ENCODE measurements around the gene GPC5. TPM values are rescaled to one million over a fixed set of nuclear protein-coding genes. Genes with fewer than 3 reads are reported as not detected.

GPC5 gene
- total and polyA plus RNA-seq, 2 of the 8 experiments (the other 6 are each of a cell fraction or from before 2014, with no cell fraction given): 0.20 to 0.39 TPM

- Histone ChIP-seq H3K4me3 (ENCODE audit: extremely low read depth in 1 of 4, insufficient read depth in 2 of 4, low read depth in 3 of 4, low read length in 4 of 4) (no peak overlapping the region), H3K27me3 (replicated peaks in 1 of 4; ENCODE audit: control insufficient read depth in 3 of 4, extremely low read depth in 1 of 4, insufficient read depth in 3 of 4, low read length in 3 of 4) (no peaks in the 10 kb centered on the region), H2BK12ac (ENCODE audit: low read depth, low read length) (no peak overlapping the region), H3K27ac (ENCODE audit: low read depth, low read length) (no peak overlapping the region), H3K23ac (ENCODE audit: insufficient read length) (no peak overlapping the region), H2BK5ac (ENCODE audit: low read depth, low read length) (no peak overlapping the region), H4K20me1 (replicated peaks in 1 of 2; ENCODE audit: control insufficient read depth in 1 of 2, insufficient read depth in 2 of 2, low read length in 2 of 2) (no peaks in the 10 kb centered on the region), H4K5ac (ENCODE audit: insufficient read length, low read depth, low read length) (no peak overlapping the region), H2AK5ac (ENCODE audit: low read depth, low read length) (no peak overlapping the region), H4K91ac (replicated peaks; ENCODE audit: insufficient read length, low read length) (no peak overlapping the region), H2BK20ac (ENCODE audit: low read length) (no peak overlapping the region), H3K23me2 (ENCODE audit: low read depth, low read length) (no peaks in the 10 kb centered on the region; the same call in 1 of the 2 replicates), H3K14ac (ENCODE audit: insufficient read length) (no peak overlapping the region), H2BK15ac (ENCODE audit: low read length) (no peak overlapping the region), H3K9me3 (ENCODE audit: insufficient read depth in 2 of 2, low read depth in 1 of 2, low read length in 1 of 2) (no peaks in the 10 kb centered on the region), H3K36me3 (ENCODE audit: control insufficient read depth in 2 of 4, insufficient read depth in 4 of 4, low read length in 3 of 4) (no peaks in the 10 kb centered on the region), H3K9ac (replicated peaks in 1 of 4; ENCODE audit: extremely low read depth in 1 of 4, low read depth in 3 of 4, low read length in 3 of 4) (no peak overlapping the region), H3K18ac (ENCODE audit: extremely low read depth, low read length) (no peak overlapping the region), H3K56ac (replicated peaks; ENCODE audit: insufficient read length, low read depth, low read length) (no peak overlapping the region), H4K8ac (ENCODE audit: extremely low read depth, insufficient read depth, low read length) (no peak overlapping the region), H3K79me1 (ENCODE audit: low read depth, low read length) (no peaks in the 10 kb centered on the region), H3K4me2 (ENCODE audit: insufficient read depth in 1 of 2, low read depth in 2 of 2, low read length in 2 of 2) (no peak overlapping the region), H2AFZ (ENCODE audit: low read length) (no peak overlapping the region), H2BK120ac (replicated peaks; ENCODE audit: low read depth, low read length) (no peak overlapping the region), H3K79me2 (ENCODE audit: control insufficient read depth in 1 of 2, insufficient read depth in 2 of 2, low read length in 2 of 2) (no peaks in the 10 kb centered on the region), H3K4ac (replicated peaks; ENCODE audit: insufficient read length, low read depth, low read length) (no peak overlapping the region), H3K4me1 (replicated peaks in 1 of 4; ENCODE audit: control insufficient read depth in 3 of 4, insufficient read depth in 4 of 4, low read length in 3 of 4) (no peaks in the 10 kb centered on the region)
- no peak for DNase-seq (ENCODE audit: low read depth in 1 of 2, low spot score in 2 of 2)
- no peak for FAIRE-seq
- ChIA-PET POLR2A (ENCODE audit: partially characterized antibody) (no interaction called here), CTCF (ENCODE audit: partially characterized antibody) (interaction anchor here (1.3 kb wide), 1 partner anchor 46 kb away, joined by 3 read pairs; no protein-coding TSS in a partner anchor)
- TF ChIP-seq SIRT6 (IDR thresholded peaks at IDR 0.05; ENCODE audit: low read length) (no peak), TBP (IDR thresholded peaks at IDR 0.05; ENCODE audit: low read depth, low read length) (no peak), POLR2AphosphoS5 (IDR thresholded peaks at IDR 0.05; ENCODE audit: low read depth, low read length) (no peak), BRCA1 (IDR thresholded peaks at IDR 0.05; ENCODE audit: low read depth, low read length) (no peak), E2F6 (IDR thresholded peaks at IDR 0.05) (no peak), NANOG (IDR thresholded peaks at IDR 0.05; ENCODE audit: insufficient read depth, low read depth, low read length, poor library complexity, severe bottlenecking) (no peak), SIN3A (conservative IDR thresholded peaks at IDR 0.05 in 1 of 2, IDR thresholded peaks at IDR 0.05 in 1 of 2; ENCODE audit: low read depth in 1 of 2, low read length in 2 of 2) (no peak), SP1 (IDR thresholded peaks at IDR 0.05; ENCODE audit: low read depth, low read length) (no peak), EGR1 (IDR thresholded peaks at IDR 0.05; ENCODE audit: borderline replicate concordance, low read depth, low read length) (no peak), PHF8 (conservative IDR thresholded peaks at IDR 0.05; ENCODE audit: low read depth, low read length) (no peak), KDM1A (IDR thresholded peaks at IDR 0.05; ENCODE audit: borderline replicate concordance, low read length) (no peak), MAX (IDR thresholded peaks at IDR 0.05) (no peak), EZH2 (IDR thresholded peaks at IDR 0.05; ENCODE audit: low read depth, low read length, severe bottlenecking) (no peak), EP300 (IDR thresholded peaks at IDR 0.05; ENCODE audit: borderline replicate concordance in 1 of 2, low read depth in 2 of 2, low read length in 2 of 2) (no peak), TEAD4 (IDR thresholded peaks at IDR 0.05; ENCODE audit: low read depth, low read length) (no peak)
Observed at GRCh38 chr13:92028695-92029094, 630.3 kb downstream of the GPC5 start.

Measured in H1 (cell line).